Effector CD8-positive, alpha-beta T cell (primary cell): ENCODE data around the gene PYM1.
"Not testable (repeated sequence)": the region's sequence is repeated elsewhere in the genome, so short reads cannot be mapped to it uniquely, and the experiment has no call there.

Experiments used
- DNase-seq: peaks from one replicate; lab custom pipeline; 2025; lab: John Stamatoyannopoulos, UW

The PYM1 gene

GRCh38 chr12:55940065-55940732 is 12.5 kb upstream of the PYM1 start:
- peak; percentile 73 for DNase-seq

DNA sequence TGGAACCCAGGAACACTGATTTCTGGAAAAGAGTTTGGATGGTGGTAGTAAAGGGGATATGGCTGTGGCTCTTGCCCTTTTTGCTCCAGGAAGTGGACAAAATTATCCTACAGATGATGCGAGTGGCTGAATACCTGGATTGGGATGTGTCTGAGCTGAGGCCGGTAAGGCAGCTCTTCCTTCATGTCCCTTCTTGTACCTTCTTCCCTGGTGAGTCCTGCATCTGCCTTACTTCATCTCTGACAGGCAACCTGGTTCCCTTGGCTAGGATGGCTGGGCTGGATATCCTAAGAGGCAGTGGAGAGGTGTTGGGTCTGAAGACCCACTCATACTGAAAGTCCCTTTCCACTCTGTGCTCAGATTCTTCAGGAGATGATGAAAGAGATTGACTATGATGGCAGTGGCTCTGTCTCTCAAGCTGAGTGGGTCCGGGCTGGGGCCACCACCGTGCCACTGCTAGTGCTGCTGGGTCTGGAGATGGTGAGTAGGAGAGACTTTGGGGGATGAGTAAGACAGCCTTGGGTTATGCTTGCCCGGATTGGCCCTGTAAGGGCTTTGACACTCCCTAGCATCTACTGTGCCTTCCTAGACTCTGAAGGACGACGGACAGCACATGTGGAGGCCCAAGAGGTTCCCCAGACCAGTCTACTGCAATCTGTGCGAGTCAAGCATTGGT is 11.3 kb upstream of the PYM1 start:
- no peak for DNase-seq

GRCh38 chr12:55937981-55938380 is 10.3 kb upstream of the PYM1 start:
- DNase-seq: no peak

DNA sequence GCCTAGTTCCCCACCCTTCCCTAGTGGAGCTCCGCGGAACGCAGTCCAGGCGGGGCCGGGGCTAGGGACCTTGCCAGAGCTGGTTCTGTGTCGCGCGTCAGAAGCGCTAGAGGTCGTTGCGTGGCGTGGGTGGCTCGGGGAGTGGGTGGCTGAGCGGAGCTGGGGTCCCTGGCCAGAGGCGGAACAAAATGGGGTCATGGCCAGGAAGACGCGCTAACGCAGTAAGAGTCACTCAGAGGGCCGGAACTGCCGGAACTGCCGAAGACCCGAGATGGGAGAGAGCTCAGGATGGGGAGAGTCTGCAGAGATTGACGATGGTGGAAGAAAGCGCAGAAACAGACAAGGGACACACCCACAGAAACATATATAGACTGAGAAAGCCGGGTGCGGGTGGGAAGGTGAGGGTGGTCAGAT is 8.1 kb upstream of the PYM1 start:
- DNase-seq: no peak

DNA sequence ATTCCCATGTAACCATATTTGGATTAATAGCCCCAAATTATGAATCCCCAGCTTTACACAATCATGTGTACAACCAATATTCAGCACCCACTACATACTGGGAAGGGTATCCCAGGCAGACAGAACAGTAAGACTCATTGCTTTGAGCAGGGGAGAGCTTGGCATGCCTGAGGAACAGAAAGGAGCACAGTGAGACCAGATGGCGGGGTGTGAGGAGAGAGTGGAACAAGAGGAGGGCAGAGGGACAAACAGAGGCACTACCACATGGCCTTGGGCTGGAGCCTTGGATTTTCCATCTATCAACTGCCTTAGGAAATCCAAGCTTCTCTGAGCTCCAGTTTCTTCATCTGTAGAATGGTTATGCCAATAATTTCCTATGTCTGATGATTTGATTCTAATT is 7.1 kb upstream of the PYM1 start:
- DNase-seq: no peak

GRCh38 chr12:55933799-55934742 is 6.4 kb upstream of the PYM1 start:
- DNase-seq: no peak

- DNase-seq: no peak
These were observed 5.6 kb upstream of the PYM1 start for GRCh38 chr12:55933169-55933798.

DNA sequence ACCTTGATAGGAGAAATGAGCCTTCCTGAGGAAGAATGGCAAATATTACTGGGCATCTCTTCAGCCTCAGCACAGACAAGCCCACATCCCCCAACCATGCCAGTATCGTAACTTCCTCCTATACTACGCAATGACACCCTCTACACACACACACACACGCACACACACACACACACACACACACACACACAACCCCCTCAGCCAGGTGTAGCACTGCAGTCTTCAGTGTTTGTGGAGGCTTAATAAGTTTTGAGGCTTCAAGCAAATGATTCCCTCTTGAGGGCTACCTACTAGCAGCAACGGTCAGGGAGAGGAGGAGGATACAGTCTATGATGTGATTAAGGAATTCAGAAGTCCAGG is 4.8 kb upstream of the PYM1 start:
- DNase-seq: no peak

DNA sequence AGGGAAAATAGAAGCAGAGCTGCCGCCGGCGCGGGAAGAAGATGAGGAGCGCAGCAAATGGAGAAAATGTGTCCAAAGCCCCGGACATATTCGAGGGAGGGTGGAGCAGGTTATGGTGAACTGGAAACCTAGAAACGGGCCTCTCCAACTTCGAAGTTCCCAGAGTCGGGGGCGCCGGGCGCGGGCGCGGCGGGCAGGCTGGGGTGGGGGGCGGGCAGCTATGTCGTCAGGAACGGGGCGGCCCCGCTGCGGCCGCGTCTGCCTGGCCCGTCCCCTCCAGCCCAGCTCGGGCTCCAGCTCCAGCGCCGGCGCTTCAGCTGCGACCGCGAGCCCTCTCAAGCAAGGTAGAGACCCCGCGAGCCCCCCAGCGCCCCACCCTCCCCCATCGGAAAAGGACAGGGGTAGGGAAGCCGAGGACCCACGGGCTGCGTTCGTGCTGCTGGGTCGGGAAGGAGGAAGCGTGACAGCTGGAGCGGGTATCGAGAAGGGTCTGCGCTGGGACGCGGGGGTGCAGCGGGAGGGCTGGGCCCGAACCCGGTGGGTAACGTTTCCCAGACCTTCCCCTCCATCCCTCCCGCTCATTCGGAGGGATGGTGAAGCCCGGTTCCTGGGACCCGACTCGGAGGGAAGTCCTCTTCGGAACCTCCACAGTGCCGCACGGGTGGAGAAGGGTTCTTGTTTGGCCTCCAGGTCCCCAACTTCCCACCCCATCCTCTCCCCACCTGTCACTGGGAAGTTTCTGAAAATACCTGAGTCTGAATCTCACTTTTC is 4.3 kb upstream of the PYM1 start:
- DNase-seq: no peak

- DNase-seq: no peak
These were observed 3.7 kb upstream of the PYM1 start for GRCh38 chr12:55931317-55931779.

- DNase-seq: peak; percentile 30
These were observed 3.1 kb upstream of the PYM1 start, which contains the start of gene DGKA for GRCh38 chr12:55930771-55931316. Gene DGKA, plus strand, starts transcription at chr12:55931162. Its CDS starts 5,342 bp downstream, at chr12:55936504.

GRCh38 chr12:55929306-55929791 is 1.7 kb upstream of the PYM1 start:
- DNase-seq: peak; percentile 76

DNA sequence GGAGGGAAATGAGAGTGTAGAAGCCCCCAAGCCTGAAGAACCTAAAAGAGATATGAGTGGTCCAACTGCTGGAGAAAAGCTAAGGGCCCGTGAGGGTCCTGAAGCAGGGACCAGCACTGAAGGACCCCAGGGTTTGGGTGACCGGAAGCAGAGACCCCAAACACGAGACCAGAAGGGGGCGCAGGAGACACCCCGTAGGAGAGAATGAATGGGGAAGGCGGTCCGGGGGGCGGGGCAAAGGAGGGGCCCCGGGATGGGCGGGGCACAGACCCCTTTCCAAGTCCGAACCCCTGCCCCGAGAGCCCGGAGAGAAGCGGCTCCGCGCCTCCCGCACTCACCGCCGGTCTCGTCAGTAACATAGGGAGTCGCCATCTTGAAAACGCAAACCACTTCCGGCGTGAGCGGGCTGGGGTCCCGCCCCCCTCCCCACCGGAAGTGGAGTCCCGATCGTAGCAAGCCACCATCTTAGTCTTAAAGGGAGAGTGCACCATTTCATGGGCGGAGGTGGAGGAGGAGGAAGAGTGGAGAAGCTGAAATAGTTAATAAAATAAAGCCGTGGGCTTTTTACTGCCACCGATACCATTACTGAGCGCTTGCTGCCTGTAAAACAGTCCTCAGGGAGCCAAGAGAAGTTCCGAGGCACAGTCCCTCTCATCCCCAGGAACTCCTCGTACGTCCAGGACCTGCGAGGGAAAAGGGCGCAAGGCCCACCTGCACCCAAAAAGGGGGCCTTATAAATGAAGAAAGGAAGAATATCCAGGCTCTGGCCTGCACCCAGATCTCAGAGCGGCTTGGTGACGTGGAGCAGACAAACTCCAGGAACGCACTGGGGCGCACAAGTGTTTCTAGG is 731 bp downstream of the PYM1 start:
- peak; percentile 87 for DNase-seq

DNA sequence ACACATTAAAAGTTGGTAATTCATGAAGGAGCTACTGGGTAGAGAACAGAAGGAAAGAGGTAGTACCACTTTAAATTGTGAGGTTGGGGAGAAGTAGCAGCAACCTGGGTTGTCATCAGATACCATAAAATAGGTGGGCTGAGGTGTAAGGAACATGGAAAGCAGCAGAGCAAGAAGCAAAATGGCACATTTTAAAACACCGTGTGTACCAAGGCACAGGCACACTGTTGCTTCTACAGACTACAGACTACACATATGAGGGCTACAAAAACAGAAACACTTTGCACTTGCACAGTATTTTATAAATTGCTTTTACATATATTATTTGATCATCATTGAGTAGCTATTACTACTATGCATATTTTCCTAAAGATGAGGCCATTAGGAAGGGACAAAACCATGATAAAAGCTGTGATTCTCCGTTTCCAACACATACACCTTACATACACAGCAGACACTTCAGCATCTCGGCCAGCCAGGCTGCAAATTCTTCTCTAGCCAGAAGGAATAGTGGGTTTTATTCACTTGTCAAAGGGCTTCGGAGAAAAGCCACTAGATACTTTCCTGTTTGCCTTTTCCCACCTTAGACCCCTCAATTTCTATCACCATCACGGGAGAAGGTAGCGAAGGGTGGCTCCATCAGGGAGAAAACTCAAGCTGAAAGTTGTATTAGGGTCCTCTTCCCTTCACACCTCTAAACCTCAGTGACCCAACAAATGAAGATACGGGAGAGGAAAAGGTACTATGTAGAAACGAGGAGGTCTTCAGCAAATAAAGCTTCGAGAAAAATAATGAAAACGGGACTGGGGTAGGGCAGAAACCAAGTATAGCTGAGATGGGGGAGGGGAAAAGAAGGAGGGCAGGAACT is 1.6 kb downstream of the PYM1 start:
- no peak for DNase-seq

DNA sequence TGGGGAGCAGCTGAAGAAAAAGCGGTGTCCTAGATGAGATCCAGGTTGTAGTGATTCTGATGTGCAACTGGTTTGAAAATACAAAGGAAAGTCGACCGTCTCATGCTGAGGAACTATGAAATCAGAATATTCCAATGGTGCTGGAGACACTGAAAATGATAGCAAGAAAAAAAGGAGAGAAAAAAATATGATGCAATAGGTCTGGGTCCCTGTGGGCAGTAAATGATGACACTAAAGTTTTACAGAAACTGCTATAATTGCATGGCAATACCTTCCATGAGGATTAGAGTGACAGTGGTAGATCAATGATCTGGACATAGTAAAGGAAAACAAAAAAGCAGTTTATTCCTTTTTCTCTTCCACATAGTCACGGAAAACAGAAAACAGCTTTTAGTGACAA is 2.3 kb downstream of the PYM1 start:
- DNase-seq: no peak

GRCh38 chr12:55923648-55924047 is 4.0 kb downstream of the PYM1 start:
- not testable (repeated sequence) for DNase-seq

GRCh38 chr12:55922126-55922525 is 5.6 kb downstream of the PYM1 start:
- no peak for DNase-seq

GRCh38 chr12:55919032-55919431 is 8.7 kb downstream of the PYM1 start:
- DNase-seq: not testable (repeated sequence)

DNA sequence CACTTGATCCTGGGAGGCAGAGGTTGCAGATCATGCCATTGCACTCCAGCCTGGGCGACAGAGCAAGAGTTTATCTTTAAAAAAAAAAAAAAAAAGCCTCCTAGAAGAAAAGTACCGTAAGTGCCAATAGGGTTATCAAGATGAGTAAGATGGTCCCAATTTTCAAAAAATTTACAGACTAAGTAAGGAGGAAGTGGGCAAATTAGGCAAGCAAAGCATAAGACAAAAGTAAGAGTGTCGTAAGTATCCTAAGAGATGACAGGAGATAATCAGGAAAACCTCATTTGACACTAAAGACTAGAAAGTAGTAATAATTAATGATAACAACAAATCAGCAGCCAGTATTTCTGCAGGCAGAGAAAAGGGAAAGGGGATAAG is 12.2 kb downstream of the PYM1 start:
- no peak for DNase-seq
